ENCODE data around the gene LRRN3. TPM values are rescaled to one million over a fixed set of nuclear protein-coding genes. Genes with fewer than 3 reads are reported as not detected.
A peak's percentile ranks its signal among the peaks of the same experiment; 100 is the strongest.

Gene LRRN3
- total RNA-seq, 1 donor from 2014 or later = 6.1 TPM

DNA sequence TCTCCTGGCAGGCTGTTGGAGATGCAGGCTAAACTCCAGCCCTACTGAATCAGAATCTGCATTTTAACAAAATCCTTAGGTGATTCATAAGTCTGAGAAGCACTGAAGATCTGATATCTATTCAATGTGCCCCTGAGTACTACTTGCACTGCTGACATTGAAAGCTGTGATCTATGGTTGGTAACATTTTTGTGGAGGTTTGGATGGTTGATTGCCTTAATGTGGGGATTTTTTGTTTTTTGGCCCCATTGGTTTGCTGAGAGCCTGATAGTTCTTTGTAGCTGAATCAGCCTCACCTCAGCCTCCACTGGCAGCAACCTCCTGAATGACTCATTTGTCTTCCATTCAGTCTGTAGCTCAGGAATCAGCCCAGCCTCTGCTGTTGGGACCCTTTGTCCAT lies 14.7 kb upstream of the LRRN3 start:
- Histone ChIP-seq H3K36me3 (no peaks in the 10 kb centered on the region), H3K27me3 (ENCODE audit: low read depth) (no peaks in the 10 kb centered on the region), H3K9me3 (no peaks in the 10 kb centered on the region), H3K4me1 (no peaks in the 10 kb centered on the region), H3K27ac (no peak overlapping the region), H3K4me3 (no peak overlapping the region)
- ATAC-seq (no peak), DNase-seq (no peak)
- intact Hi-C loops (cut with DNase I) = no loop called here
- TF ChIP-seq, protein P1, sequence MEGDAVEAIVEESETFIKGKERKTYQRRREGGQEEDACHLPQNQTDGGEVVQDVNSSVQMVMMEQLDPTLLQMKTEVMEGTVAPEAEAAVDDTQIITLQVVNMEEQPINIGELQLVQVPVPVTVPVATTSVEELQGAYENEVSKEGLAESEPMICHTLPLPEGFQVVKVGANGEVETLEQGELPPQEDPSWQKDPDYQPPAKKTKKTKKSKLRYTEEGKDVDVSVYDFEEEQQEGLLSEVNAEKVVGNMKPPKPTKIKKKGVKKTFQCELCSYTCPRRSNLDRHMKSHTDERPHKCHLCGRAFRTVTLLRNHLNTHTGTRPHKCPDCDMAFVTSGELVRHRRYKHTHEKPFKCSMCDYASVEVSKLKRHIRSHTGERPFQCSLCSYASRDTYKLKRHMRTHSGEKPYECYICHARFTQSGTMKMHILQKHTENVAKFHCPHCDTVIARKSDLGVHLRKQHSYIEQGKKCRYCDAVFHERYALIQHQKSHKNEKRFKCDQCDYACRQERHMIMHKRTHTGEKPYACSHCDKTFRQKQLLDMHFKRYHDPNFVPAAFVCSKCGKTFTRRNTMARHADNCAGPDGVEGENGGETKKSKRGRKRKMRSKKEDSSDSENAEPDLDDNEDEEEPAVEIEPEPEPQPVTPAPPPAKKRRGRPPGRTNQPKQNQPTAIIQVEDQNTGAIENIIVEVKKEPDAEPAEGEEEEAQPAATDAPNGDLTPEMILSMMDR (IDR thresholded peaks at IDR 0.05) = no peak

DNA sequence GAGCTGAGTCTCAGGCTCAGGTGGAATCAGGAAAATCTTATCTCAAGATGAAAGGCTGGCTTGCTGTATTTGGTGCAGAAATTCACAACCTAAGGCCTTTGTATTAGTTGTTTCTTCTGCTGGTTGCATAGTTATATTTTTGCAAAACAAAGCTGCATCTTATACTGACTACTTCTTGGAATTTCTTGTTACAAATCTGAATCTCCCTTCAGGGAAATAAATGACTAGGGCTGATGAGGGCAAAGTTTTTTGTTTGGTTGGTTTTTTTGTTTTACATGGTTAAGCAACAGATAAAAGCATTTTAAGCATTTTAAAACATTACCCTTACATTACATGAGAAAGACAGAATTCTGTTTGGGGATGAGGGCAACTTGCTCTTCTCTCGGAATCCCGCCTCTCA lies 13.9 kb upstream of the LRRN3 start:
- Histone ChIP-seq H3K27ac (no peak overlapping the region), H3K27me3 (ENCODE audit: low read depth) (no peaks in the 10 kb centered on the region), H3K4me3 (no peak overlapping the region), H3K36me3 (no peaks in the 10 kb centered on the region), H3K9me3 (no peaks in the 10 kb centered on the region), H3K4me1 (no peaks in the 10 kb centered on the region)
- intact Hi-C loops (cut with DNase I) = no loop called here
- no peak for ATAC-seq
- no peak for DNase-seq
- TF ChIP-seq, protein P1 (IDR thresholded peaks at IDR 0.05) = no peak

DNA sequence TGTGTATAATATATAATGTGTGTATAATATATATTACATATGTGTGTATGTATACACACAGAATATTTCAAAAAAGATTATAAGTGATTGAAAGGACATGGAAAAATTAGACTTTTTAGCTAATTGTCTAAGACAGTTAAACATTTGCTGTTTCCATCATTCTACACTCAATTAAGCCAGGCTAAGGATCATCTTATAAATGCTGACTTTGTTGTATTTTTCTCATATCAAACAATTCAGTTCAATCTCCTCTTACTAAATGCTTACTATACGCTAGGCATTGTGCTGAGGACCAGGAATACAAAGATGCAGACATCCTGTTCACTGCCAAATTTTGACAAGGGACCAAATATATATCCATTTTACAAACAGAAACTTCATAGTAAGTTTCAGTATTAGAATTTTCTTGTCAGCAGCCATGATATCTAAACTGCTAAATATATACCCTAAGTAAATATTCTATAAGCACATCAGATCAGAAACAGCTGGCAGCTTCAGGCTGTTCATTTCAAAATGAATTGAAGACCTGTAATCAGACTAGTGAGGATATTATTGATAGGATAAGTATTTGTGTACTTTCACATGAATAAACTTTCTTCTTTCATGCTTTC lies 10.3 kb upstream of the LRRN3 start:
- Histone ChIP-seq H3K9me3 (no peaks in the 10 kb centered on the region), H3K4me1 (peaks cover 6% of the 10 kb centered on the region), H3K27ac (no peak overlapping the region), H3K27me3 (ENCODE audit: low read depth) (no peaks in the 10 kb centered on the region), H3K4me3 (no peak overlapping the region), H3K36me3 (no peaks in the 10 kb centered on the region)
- TF ChIP-seq, protein P1 (IDR thresholded peaks at IDR 0.05) = no peak
- no peak for DNase-seq
- intact Hi-C loops (cut with DNase I) = no loop called here
- no peak for ATAC-seq

DNA sequence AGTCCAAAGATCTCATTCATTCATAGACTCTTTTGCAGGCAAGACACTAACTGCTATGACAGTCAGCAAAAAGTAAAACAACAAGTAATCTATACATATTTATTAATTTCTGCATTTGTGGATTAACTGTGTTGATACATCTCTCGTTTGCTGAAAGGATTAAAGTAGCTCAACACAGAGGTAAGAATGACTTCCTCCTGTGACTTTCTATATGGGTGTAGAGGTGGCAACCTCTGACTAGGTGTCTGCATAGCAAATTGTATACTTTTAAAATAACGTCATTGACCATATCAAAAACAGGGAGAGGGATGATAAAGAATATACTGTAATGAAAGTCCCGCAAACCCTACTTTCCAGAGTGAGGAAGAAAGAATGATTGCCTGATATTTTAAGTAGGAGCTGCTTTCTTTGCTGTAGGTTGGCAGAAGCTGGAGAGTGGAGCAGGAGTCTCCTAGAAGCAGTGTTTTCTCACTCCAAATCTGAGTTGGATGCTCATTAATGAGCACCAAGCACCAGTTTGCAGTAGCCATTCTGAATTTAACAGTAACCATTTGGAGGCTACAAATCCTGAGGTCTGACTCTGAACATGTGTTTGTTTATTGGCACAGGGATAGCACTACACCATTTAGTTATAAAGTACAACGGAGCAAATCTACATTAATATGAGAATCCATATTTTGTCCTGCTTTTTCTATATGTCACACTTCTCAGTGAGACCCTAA lies 9.2 kb upstream of the LRRN3 start:
- Histone ChIP-seq H3K27me3 (ENCODE audit: low read depth) (no peaks in the 10 kb centered on the region), H3K4me3 (no peak overlapping the region), H3K36me3 (no peaks in the 10 kb centered on the region), H3K4me1 (peaks cover 6% of the 10 kb centered on the region), H3K9me3 (no peaks in the 10 kb centered on the region), H3K27ac (peak overlapping the region; percentile 12)
- TF ChIP-seq, protein P1 (IDR thresholded peaks at IDR 0.05) = no peak
- intact Hi-C loops (cut with DNase I) = no loop called here
- ATAC-seq = no peak
- DNase-seq = no peak

DNA sequence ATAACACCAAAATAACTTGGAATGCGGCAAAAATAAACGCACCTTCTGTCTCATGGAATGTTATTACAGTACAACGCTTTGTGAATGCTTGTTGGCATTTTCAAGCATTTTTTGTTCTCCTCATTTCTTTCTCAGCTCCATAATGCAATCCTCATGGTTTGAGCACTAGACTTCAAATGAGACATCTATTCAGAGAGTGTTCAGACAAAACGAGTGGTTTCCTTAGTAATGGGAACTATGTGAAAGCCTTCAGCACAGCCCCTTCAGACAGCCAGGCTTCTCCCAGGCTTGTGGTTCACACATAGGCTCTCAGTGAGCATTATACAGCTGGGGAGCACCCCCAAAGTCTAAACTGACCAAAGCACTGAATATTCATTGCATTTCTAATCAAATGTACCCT lies 8.6 kb upstream of the LRRN3 start:
- peak overlapping the region; percentile 12 for H3K27ac ChIP-seq
- no peaks in the 10 kb centered on the region for H3K9me3 ChIP-seq
- intact Hi-C loops (cut with DNase I) = no loop called here
- DNase-seq (no peak), ATAC-seq (no peak)
- H3K36me3 ChIP-seq = no peaks in the 10 kb centered on the region
- TF ChIP-seq, protein P1 (IDR thresholded peaks at IDR 0.05) = no peak
- H3K4me3 ChIP-seq = no peak overlapping the region
- H3K4me1 ChIP-seq = peaks cover 6% of the 10 kb centered on the region
- H3K27me3 ChIP-seq (ENCODE audit: low read depth) = no peaks in the 10 kb centered on the region

Data from lower lobe of right lung (tissue), 2 donors.